Activated CD4-positive, alpha-beta T cell treated with anti-CD3 and anti-CD28 coated beads, Interleukin-2, Interleukin-6, amounts not matched to agents 100 ng/mL and 50 ng/mL, durations not matched to agents 16 hours and 8 hours (primary cell): Measurements from ENCODE around the gene FAM83F.

Experiments
- DNase-seq: peaks from one replicate; pipeline ENCODE4 v3.0.0-alpha.2; 2020

FAM83F gene

DNA sequence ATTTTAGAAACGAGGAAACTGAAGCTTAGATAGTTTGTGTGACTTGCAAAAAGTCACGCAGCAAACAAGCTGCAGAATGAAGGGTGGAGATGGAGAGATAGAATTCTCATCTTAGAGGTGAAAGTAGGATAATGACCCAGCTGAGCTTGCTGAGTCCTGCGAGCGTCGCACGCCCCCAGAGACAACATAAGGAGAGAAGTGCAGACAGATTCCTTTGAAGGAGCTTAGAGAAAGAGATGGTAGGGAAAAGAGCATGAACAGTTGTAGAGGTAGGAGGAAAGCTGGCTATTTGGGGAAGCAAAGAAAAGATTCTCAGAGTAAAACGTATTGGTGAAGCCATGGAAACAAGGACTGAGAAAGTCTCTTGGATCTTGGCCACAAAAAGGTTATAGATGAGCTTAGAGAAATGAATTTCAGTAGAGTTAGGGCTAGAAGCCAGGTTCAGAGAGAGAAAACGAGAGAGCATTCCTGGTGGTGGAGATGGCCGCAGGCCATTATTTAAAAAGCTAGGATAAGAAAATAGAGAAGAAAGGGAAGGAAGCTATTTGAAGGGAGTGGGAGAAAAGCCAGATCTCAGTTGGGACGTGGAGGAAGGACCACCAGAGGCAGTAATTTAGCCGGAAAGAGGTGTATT is 44.8 kb downstream of the FAM83F start:
- no peak for DNase-seq

DNA sequence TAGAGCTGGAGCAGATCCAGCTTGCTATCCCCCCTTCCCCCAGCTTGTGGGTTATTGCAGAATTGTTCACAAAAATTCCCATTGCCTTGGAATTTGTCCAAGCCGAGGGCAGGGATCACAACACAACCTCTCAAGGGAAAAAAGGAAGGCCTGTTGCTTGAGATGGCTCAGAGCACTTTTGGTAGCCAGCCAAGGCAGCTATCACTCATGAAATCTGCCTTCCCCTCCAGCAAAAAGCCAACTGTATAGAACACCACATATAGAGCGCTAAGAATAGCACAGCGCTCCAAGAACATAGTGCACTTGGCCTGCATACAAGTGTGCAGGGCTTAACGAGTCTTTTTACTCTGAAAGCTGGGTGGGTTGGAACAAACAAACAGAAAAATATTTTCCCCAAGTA is 46.2 kb downstream of the FAM83F start:
- DNase-seq: no peak

DNA sequence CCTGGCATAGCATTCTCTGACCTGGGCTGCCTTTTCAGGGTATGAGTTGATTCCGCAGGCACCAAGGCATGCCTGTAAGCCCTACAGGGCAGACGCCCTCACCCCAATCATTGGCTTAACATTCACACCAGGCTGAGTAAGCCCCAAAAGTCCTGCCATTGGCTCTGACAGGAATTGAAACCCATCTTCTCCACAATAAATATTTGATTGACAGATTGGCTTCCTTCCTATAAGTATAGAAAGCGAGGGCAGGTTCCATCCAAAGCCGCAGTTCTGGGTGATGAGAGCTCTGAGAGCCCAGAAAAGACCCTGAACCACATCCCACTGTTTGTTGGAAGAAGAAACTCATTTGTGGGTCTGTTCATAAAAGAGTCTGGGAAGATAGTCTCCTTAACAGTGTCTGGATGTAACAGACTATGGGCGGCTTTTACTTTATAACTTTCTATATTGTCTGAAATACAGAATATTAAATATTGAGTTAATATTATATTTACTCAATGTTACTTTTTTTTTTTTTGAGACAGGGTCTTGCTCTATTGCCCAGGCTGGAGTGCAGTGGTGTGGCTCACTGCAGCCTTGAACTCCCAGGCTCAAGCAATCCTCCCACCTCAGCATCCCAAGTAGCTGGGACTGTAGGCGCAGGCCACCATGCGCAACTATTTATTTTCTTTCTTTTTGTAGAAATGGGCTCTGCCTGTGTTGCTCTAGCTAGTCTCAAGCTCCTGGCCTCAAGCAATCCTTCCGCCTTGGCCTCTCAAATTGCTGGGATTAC is 46.8 kb downstream of the FAM83F start:
- no peak for DNase-seq

DNA sequence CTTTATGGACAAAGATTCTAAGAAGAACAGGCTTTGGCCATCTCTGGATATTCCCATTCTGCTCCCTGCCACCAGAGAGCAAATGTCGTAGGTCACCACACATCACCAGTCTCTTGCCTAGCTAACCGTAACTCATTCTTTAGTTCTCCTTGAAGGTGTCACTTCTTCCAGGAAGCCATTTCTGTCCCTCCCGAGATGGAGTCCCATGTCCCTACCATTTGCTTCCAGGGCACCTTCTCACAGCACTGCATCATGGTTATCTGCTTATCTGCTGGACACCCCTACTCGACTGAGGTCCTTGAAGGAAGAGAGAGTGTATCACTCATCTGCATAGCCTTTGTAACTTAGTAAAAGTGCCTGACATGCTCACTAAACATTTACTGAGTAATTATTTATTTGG is 47.6 kb downstream of the FAM83F start:
- DNase-seq: no peak

DNA sequence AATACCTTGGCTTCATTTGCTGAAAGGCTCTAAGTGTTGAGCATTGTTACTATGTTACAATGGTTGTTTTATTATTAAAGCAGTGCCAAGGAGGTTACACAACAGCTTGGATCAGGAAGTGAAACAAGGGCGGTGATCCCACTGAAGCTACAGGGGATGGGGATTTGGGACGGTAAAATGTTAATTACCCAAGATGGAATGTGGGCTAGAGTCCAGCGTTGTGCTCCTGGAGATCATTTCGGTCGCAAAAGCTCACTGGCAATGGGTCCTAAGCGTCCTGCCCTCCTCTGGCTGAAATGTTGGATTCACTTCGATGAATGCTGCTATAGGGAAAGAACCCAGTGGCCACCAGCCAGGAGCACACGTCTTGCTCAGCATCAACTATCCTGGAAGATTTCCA is 48.3 kb downstream of the FAM83F start:
- no peak for DNase-seq

DNA sequence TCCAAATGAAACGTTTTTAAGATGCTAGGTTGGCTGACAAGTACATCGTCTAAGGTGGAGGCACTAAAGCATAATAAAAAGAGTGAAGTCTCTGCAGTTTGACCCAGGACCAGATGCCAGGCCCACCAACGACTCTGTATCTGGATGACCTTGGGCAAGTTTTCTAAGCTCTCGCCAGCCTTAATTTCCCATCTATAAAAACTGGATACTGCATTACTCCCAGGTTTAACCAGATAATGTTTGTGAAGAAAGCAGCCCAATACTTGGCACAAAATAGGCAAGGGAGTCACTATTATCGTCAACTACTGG is 49.0 kb downstream of the FAM83F start:
- no peak for DNase-seq

DNA sequence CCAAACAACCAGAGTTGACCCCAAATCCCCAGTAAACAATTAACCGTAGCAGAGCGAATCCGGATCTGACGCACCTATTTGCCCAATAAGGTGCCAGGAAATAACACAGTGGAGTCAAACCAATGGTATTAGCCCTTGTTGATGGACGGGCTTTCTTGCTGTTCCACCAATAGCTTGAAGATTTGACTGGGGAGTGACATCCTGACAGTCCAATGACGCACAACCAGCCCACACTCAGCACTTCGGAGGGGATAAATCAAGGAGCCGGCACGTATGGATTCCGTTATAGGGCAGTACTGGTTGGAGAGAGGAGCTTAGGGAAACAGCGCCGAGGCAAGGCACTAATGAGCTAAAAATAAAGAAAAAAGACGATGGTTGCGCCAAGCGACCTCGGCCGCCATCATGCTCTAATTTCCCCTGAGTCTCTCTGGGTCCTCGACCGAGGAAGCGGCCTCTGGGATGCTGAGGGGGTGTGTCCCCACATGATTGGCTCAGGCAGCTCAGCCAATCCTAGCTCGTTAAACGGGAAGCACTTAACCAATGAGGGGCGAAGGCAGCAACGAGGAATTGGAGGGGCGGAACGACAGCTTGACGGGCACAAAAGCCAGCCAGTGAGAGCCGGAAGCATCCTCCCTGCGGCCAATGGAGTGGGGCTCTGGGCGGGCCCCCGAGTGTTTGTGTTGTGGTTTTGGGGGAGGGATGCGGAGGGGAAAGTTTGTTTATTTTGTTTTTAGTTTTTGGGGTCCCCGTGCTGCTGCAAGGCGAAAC is 49.5 kb downstream of the FAM83F start:
- peak; percentile 99 for DNase-seq

DNA sequence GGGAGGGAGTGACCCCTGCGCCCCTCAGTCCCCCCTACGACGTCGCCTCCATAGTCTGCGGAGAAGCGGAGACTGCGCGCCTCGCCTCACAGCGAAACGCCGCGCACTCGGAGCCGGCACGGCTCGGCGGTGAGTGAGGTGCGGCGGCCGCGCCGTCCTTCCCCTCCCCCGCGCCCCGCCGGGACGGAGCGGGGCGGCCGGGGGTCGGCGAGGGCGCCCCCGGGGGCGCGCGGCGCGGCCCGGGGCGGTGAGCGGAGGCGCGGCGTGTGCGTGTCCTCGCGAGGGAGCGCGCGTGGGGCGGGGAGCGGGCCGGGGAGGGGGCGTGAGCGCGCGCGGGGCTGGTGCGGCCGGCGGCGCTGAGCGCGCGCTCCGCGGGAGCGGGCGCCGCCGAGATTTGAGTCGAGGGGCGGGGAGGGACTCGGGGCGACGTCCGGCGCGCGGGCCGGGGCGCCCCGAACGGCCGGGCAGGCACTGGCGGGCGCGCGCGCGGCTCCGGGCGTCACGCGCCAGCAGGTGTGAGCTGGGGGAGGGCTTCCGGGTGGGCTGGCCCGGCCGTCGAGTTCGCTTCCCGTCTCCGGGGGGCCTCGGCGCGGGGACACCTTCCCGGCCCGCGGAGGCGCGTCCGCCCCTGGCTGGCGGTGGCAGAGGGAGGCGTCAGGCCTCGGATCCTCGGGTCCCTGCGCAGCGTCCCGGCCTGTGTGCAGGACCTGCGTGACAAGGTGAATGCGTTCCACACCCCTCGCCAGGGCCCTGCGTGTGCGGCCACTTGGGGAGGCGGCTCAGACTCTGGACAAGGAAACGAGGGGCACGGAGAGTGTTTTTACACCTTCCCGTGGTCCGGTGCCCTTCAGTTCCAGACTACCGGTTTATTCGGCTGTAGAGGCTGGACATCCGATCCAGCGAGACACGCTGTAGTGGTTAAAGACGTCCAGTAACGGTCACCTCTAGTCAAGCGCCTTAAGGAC is 50.4 kb downstream of the FAM83F start:
- DNase-seq: peak; percentile 73

DNA sequence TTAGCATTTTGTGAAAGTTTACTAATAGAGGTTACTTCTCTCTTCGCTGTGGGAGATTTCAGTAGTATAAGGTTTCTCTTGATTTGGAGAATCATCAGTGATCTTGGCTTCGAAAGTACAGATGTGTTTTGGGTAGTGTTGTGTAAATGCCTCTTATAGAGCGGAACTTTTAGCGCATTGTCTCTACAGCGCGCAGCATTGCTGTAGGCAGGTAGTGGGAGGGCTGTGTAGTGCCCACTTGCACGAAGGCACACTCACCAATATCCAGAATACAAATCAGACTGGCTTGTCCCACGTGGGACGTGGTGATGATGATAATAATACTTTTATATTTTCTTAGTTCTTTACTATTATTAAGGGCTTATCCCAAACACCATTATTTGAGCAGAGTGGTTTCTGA is 51.4 kb downstream of the FAM83F start:
- DNase-seq: no peak

DNA sequence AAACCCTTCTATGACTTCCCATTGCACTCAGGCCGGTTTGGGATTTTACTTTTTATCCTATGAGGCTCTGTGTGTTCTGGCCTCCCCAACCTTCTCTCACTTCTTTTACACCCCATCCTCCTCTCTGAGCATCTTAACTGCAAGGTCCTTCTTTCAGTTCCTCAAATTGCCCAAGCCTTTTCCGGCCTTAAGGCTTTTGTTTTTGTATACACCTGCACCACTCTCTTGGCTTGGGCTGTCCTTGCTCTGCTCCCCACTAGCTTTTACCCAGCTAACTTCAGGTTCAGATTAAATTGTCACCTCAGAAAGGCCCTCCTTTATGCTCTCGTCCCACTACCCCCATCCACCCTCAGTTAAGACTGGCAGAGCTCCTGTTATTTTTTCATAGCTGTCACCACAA is 55.5 kb downstream of the FAM83F start:
- DNase-seq: no peak

DNA sequence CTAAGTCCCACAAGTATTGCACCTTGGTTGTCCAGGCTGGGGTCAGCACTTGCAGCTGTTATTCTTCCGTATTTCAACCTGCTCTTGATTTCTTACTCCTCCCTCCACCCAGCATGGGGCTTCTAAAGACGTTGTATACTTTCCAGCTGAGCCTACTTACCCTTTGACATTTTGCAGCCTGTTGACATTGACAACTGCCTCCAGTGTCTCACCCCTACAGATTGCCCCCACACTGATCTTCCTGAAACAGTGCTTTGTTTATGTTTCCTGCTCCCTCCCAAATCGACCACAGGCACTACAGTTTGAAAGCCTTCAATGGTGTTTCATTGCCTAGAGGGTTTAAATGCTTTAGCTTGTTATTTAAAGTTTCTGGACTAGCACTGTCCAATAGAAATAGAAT is 56.6 kb downstream of the FAM83F start:
- DNase-seq: no peak

DNA sequence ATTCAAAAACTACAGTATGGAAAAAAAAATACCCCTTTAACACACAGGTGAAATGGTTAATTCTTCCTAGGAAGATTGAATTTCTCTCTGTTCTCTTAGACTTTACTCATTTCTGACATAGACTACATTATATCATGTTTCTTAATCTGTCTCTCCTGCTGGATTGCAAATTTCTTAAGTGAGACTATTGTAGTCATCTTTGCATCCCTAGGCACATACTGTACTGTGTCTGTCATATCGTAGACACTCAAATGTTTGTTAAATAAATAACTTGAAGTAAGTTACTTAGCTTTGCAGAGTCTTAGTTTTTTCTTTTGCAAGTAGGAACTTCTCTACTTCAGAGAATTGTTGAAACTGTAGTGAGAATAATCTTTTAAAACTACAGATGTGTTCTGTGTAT is 58.7 kb downstream of the FAM83F start:
- DNase-seq: no peak

DNA sequence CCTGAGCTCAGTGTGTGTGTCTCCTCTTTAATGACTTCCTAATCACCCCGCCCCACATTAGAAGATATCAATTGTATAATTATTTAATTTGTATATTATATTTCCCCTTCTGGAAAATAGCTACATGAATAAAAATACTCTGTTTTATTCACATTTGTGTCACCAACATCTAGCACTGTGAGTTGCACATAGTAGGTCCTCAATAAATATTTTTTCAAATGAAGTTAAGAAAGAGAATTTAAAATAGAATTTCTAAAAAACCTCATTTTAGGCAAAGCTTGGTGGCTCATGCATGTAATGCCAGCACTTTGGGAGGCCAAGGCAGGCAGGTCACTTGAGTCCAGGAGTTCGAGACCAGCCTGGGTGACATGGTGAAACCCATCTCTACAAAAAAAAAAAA is 59.7 kb downstream of the FAM83F start:
- no peak for DNase-seq

DNA sequence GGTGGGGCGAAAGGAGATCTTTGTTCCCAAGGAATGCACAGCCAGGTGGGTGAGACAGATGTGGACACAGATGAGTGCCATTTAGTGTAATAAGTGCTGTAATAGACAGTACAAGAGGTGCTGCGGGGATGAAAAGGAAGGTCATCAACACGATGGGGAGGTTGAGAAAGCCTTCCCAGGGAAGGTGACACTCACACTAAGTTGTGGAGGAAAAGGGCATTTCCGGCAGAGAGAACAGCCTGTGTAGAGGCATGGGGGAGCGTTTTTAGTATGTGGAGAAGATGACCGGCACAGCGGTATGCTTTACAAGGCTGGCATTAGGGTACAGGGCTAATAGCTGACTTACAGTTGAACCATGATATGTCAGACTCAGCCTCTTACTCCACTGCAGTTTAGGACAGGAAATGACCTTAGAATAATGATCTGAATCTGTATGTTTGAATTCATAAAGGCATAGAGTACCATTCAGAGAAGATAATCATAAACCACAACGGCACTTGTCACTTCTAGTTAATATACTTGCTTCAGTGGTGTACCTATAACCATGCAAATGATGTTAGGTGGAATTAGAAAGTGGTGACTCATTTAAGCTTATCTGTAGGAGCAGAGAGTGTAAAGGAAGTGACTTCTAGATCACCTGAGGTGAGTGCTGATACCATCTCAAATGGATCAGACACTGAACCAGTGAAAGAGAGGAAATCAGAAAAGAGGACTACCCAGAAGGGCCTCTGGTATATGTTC is 60.6 kb downstream of the FAM83F start:
- peak; percentile 74 for DNase-seq

DNA sequence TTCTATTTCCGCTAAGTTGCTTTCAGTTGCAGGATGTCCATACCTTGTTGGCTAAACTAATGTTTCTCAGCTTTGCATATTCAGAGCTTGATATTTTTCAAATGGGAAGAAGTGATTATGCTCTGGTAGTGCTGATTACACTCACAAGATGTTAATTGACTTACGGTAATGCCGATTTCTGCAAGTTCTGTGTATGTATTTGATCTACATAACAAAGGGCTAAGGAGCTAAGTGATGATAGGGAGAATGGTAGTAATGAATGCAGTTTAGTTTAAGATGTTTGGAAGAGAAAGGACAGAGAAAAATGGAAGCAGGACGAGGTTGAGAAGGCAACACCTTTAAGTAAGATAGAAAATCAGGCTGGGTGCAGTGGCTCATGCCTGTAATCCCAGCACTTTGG is 61.4 kb downstream of the FAM83F start:
- DNase-seq: no peak

DNA sequence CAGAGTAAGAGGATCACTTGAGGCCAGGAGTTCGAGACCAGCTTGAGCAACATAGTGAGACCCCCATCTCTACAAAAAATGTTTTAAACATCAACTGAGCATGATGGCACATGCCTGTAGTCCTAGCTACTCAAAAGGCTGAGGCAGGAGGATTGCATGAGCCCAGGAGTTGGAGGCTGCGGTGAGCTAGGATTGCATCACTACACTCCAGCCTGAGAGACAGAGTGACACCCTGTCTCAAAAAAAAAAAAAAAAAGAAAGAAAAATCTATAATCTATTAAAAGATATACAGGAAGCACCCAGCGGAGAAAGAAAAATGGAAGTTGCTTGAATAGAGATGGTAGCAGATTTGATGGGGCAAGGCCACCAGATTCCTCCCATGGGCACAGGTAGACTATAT is 61.8 kb downstream of the FAM83F start:
- DNase-seq: no peak

DNA sequence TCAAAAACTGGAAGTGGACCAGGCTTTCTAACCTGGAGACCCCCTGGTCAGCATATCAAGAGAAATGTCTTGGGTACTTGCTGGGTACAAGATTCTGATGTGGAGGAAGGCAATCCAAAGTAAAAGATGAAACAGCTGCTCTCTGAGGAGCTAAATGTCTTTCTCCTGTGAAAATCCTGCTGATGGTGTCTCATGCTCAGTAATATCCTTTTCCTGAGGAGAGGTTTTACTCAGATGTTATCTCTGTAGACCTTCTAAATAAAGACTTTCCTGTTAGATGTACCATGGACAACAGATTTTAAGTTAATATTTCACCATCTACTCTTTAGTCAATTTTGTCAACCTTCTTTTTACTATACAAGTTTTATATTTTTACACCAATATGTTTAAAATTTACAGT is 62.9 kb downstream of the FAM83F start:
- no peak for DNase-seq

DNA sequence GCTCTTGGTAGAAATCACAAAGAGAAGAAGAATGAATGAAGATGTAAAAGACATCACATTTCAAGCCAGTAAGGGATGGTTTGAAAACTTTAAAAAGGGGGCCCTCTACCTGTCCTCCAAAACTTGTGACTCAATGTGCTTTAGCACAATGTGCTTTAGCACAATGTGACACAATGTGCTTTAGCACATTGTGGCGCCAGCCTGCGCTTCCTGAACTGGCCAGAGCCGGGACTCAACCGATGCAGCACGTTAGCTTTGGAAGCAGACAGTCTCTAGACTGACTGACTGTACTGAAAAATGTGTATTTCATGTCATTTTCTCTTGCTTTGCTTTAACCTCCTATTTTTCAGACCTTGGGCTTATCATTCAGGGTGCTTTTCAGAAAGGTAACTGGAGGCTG is 63.5 kb downstream of the FAM83F start:
- peak; percentile 45 for DNase-seq

DNA sequence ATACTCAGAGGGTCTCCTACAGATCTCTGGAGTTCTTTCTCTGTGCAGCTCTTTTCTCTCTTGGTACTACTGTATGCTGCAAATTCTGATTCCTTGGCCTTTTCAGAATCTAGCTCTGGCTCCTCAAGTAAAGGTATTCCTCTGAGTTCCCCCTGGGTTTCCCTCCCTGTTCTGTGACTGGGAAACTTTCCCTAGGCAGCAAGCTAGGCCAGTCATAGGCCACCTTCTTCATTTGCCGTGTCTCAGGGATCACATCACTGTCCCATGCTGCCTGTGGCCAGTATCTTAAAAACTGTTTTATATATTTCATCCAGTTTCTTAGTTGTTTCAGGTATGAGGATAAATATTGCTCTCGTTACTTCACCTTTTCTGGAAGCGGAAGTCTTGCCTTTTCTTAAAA is 71.2 kb downstream of the FAM83F start:
- DNase-seq: no peak

DNA sequence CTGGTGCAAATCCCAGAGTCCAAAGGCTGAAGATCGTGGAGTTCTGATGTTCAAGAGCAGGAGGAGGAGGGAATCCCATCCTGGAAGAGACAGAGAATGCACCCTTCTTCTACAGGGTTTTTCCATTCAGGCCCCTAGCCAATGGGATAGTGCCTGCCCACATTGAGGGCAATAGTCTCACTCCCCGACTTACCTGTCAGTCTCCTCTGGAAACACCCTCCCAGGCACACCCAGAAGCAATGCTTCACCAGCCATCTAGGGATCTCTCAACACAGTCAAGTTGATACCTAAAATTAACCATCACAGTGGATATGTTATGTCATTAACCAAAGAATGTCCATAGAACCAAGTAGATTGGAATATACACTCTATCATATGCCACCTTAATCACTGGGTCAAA is 72.9 kb downstream of the FAM83F start:
- no peak for DNase-seq

DNA sequence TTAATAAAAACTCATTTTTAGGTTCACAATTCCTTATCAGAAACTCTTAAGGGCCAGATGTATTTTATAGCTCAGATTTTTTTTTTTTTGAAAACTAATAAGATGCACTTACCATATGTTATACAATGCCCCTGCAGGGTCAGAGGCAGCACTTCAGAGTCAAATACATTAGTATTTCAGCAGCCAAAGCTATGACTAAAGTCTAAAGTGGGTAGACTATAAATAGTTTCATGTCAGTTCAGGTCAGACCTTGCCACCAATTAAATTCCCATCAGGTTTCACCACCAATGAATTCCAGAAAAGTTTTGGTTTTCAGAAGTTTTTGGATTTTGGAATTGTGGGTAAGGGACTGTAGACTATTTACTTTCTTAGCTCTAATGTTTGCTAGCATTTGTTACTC is 75.9 kb downstream of the FAM83F start:
- no peak for DNase-seq

DNA sequence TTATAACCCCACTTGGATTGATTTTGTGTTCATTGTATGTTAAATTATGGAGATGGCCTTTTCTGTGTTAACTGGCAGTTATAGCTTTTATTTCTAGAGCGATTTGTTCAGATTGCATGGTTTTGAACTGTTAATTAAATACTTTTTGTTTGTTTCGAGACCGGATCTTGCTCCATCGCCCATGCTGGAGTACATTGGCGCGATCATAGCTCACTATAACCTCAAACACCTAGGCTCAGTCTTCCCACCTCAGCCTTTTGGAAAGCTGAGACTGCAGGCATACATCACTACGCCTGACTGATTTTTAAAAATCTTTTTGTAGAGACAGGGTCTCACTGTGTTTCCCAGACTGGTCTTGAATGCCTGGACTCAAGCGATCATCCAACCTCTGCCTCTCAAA is 77.0 kb downstream of the FAM83F start:
- DNase-seq: no peak
